EH (cell line): ENCODE results near the gene INSR.

ENCODE experiments used
- DNase-seq: peaks from one replicate; pipeline ENCODE4 v3.0.0-alpha.2; 2015; ENCODE audit warnings: low read depth

The INSR gene

GRCh38 chr19:7098701-7099596 lies 195.3 kb downstream of the INSR start:
- DNase-seq = peak; percentile 94

GRCh38 chr19:7098096-7098495 lies 196.1 kb downstream of the INSR start:
- no peak for DNase-seq

- DNase-seq = no peak
These were observed 205.2 kb downstream of the INSR start for GRCh38 chr19:7088999-7089398.

- DNase-seq = peak; percentile 33
These were observed 210.9 kb downstream of the INSR start for GRCh38 chr19:7083076-7083956.

- no peak for DNase-seq
These were observed 216.2 kb downstream of the INSR start for GRCh38 chr19:7078008-7078407.

- no peak for DNase-seq
These were observed 218.1 kb downstream of the INSR start for GRCh38 chr19:7076151-7076550.

GRCh38 chr19:7074705-7075282 lies 219.4 kb downstream of the INSR start:
- DNase-seq = no peak

GRCh38 chr19:7072541-7072940 lies 221.7 kb downstream of the INSR start:
- DNase-seq = no peak

- no peak for DNase-seq
These were observed 224.3 kb downstream of the INSR start for GRCh38 chr19:7069904-7070226.

GRCh38 chr19:7069042-7069903 lies 224.9 kb downstream of the INSR start, which contains the start of gene ZNF557:
TSS of gene ZNF557 (plus strand) at chr19:7069703. CDS start at chr19:7075075, 5,372 bp downstream.
- peak; percentile 98 for DNase-seq

GRCh38 chr19:7068599-7068998 lies 225.6 kb downstream of the INSR start:
- no peak for DNase-seq

- DNase-seq = peak; percentile 65
These were observed 226.5 kb downstream of the INSR start for GRCh38 chr19:7067716-7068115.

- DNase-seq = peak; percentile 13
These were observed 227.1 kb downstream of the INSR start for GRCh38 chr19:7067122-7067521.

- DNase-seq = no peak
These were observed 230.3 kb downstream of the INSR start for GRCh38 chr19:7063764-7064418.

- no peak for DNase-seq
These were observed 230.9 kb downstream of the INSR start for GRCh38 chr19:7063339-7063738.
